Measurements from ENCODE around the gene MLC1. TPM values are rescaled to one million over a fixed set of nuclear protein-coding genes. Genes with fewer than 3 reads are reported as not detected.

The MLC1 gene
- total RNA-seq, 2 experiments from 2014 or later: 0.16 TPM; not detected in 1

- no TSS peak for BruUV-seq (replicated peaks)
- no peak overlapping the region for H3K4me3 ChIP-seq (ENCODE audit: low read depth, low read length, poor library complexity, severe bottlenecking)
- no peak for DNase-seq (ENCODE audit: low spot score)
- ChIA-PET CTCF (ENCODE audit: unreplicated experiment) (no interaction called here), POLR2A (no interaction called here)
- no peaks in the 10 kb centered on the region for H3K9me3 ChIP-seq (ENCODE audit: low read length)
- H3K79me2 ChIP-seq (ENCODE audit: insufficient read depth, low read depth, low read length): no peaks in the 10 kb centered on the region
- intact Hi-C loops (cut with micrococcal nuclease; ENCODE audit: unreplicated experiment): no loop called here
- H3K9me2 ChIP-seq (ENCODE audit: insufficient read depth, low read length): no peaks in the 10 kb centered on the region
- no peak overlapping the region for H2AFZ ChIP-seq (ENCODE audit: low read length)
- no peak for TF ChIP-seq CTCF (conservative IDR thresholded peaks at IDR 0.05; ENCODE audit: low read length)
- no peak for TF ChIP-seq EZH2phosphoT487 (IDR thresholded peaks at IDR 0.05; ENCODE audit: borderline replicate concordance, low read depth, low read length)
- no peak overlapping the region for H3K4me2 ChIP-seq (ENCODE audit: low read length)
- H4K20me1 ChIP-seq (ENCODE audit: insufficient read depth, low read length): no peaks in the 10 kb centered on the region
- H3K36me3 ChIP-seq (ENCODE audit: insufficient read depth, low read length): no peaks in the 10 kb centered on the region
- no peak overlapping the region for H3K27ac ChIP-seq (ENCODE audit: low read depth, low read length, poor library complexity, severe bottlenecking)
- peaks cover 7% of the 10 kb centered on the region for H3K4me1 ChIP-seq (ENCODE audit: insufficient read depth, low read length, poor library complexity, severe bottlenecking)
Measured at GRCh38 chr22:50025993-50026392, 59.2 kb downstream of the MLC1 start.

- no peaks in the 10 kb centered on the region for H3K4me1 ChIP-seq (ENCODE audit: insufficient read depth, low read length, poor library complexity, severe bottlenecking)
- H3K9me2 ChIP-seq (ENCODE audit: insufficient read depth, low read length): no peaks in the 10 kb centered on the region
- H3K79me2 ChIP-seq (ENCODE audit: insufficient read depth, low read depth, low read length): no peaks in the 10 kb centered on the region
- no peak overlapping the region for H3K4me2 ChIP-seq (ENCODE audit: low read length)
- no peaks in the 10 kb centered on the region for H3K36me3 ChIP-seq (ENCODE audit: insufficient read depth, low read length)
- ChIA-PET CTCF (ENCODE audit: unreplicated experiment) (no interaction called here), POLR2A (no interaction called here)
- no peak for DNase-seq (ENCODE audit: low spot score)
- H4K20me1 ChIP-seq (ENCODE audit: insufficient read depth, low read length): no peaks in the 10 kb centered on the region
- H3K27ac ChIP-seq (ENCODE audit: low read depth, low read length, poor library complexity, severe bottlenecking): no peak overlapping the region
- H2AFZ ChIP-seq (ENCODE audit: low read length): no peak overlapping the region
- BruUV-seq (replicated peaks): no TSS peak
- intact Hi-C loops (cut with micrococcal nuclease; ENCODE audit: unreplicated experiment): no loop called here
- no peak for TF ChIP-seq EZH2phosphoT487 (IDR thresholded peaks at IDR 0.05; ENCODE audit: borderline replicate concordance, low read depth, low read length)
- no peak for TF ChIP-seq CTCF (conservative IDR thresholded peaks at IDR 0.05; ENCODE audit: low read length)
- no peak overlapping the region for H3K4me3 ChIP-seq (ENCODE audit: low read depth, low read length, poor library complexity, severe bottlenecking)
- peaks cover 7% of the 10 kb centered on the region; the same call in 1 of the 2 replicates for H3K9me3 ChIP-seq (ENCODE audit: low read length)
Measured at GRCh38 chr22:50022171-50022819, 62.9 kb downstream of the MLC1 start.

- intact Hi-C loops (cut with micrococcal nuclease; ENCODE audit: unreplicated experiment): no loop called here
Measured at GRCh38 chr22:50020606-50021005, 64.6 kb downstream of the MLC1 start.

More at GRCh38 chr22:50020606-50021005, 64.6 kb downstream of the MLC1 start:
- POLR2A ChIA-PET: no interaction called here
- BruUV-seq (replicated peaks): no TSS peak
- Histone ChIP-seq H3K9me2 (ENCODE audit: insufficient read depth, low read length) (no peaks in the 10 kb centered on the region), H3K79me2 (ENCODE audit: insufficient read depth, low read depth, low read length) (no peaks in the 10 kb centered on the region), H3K9me3 (ENCODE audit: low read length) (peaks cover 7% of the 10 kb centered on the region; the same call in 1 of the 2 replicates), H3K4me2 (ENCODE audit: low read length) (no peak overlapping the region), H4K20me1 (ENCODE audit: insufficient read depth, low read length) (no peaks in the 10 kb centered on the region), H3K36me3 (ENCODE audit: insufficient read depth, low read length) (no peaks in the 10 kb centered on the region), H3K4me3 (ENCODE audit: low read depth, low read length, poor library complexity, severe bottlenecking) (no peak overlapping the region), H3K27ac (ENCODE audit: low read depth, low read length, poor library complexity, severe bottlenecking) (no peak overlapping the region), H3K4me1 (ENCODE audit: insufficient read depth, low read length, poor library complexity, severe bottlenecking) (no peaks in the 10 kb centered on the region), H2AFZ (ENCODE audit: low read length) (no peak overlapping the region)
- CTCF ChIA-PET (ENCODE audit: unreplicated experiment): no interaction called here
- TF ChIP-seq CTCF (conservative IDR thresholded peaks at IDR 0.05; ENCODE audit: low read length): no peak
- TF ChIP-seq EZH2phosphoT487 (IDR thresholded peaks at IDR 0.05; ENCODE audit: borderline replicate concordance, low read depth, low read length): no peak
- DNase-seq (ENCODE audit: low spot score): no peak

Measured in OCI-LY7 (cell line).